ENCODE data around the gene ENTR1. TPM values are rescaled to one million over a fixed set of nuclear protein-coding genes. Genes with fewer than 3 reads are reported as not detected.
"Not testable (repeated sequence)": the region's sequence is repeated elsewhere in the genome, so short reads cannot be mapped to it uniquely, and the experiment has no call there.

Gene ENTR1
- total RNA-seq, 1 donor: 36.3 TPM

DNA sequence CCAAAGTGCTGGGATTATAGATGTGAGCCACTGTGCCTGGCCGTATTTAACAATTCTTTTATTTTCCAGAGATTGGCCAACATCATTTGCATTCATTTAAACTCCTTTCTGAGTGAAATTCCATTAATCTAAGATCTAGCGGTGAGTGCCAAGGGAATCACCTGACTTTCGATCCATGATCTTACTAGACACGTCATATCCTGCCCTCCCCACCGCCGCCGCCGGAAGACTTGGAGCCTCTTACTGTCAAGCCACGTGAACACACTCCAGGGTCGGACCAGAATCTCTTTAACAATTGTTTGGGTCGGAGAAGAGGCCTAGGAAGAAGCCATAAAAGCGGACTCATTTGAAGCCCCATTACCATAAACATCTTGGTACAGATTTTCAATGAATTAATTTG, 16.4 kb upstream of the ENTR1 start:
- TF ChIP-seq, protein P1, sequence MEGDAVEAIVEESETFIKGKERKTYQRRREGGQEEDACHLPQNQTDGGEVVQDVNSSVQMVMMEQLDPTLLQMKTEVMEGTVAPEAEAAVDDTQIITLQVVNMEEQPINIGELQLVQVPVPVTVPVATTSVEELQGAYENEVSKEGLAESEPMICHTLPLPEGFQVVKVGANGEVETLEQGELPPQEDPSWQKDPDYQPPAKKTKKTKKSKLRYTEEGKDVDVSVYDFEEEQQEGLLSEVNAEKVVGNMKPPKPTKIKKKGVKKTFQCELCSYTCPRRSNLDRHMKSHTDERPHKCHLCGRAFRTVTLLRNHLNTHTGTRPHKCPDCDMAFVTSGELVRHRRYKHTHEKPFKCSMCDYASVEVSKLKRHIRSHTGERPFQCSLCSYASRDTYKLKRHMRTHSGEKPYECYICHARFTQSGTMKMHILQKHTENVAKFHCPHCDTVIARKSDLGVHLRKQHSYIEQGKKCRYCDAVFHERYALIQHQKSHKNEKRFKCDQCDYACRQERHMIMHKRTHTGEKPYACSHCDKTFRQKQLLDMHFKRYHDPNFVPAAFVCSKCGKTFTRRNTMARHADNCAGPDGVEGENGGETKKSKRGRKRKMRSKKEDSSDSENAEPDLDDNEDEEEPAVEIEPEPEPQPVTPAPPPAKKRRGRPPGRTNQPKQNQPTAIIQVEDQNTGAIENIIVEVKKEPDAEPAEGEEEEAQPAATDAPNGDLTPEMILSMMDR (IDR thresholded peaks at IDR 0.05; ENCODE audit: insufficient read depth, low read length): no peak
- no peak overlapping the region for H3K4me3 ChIP-seq (ENCODE audit: low read depth, low read length)
- no peak for DNase-seq (ENCODE audit: low read depth)

DNA sequence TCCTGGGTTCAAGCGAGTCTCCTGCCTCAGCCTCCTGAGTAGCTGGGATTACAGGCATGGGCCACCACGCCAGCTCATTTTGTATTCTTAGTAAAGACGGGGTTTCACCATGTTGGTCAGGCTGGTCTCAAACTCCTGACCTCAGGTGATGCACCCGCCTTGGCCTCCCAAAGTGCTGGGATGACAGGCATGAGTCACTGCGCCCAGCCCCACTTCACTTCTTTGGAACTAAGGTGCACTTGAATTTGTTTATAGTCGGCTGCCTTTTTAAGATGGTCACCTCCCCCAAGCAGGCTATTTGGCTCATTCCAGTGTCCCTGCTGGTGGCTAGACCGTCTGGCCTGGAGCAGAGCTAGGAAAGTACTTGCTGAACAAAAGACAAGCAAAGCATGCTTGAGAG, 15.0 kb upstream of the ENTR1 start:
- not testable (repeated sequence) for DNase-seq (ENCODE audit: low read depth); H3K4me3 ChIP-seq (ENCODE audit: low read depth, low read length)

DNA sequence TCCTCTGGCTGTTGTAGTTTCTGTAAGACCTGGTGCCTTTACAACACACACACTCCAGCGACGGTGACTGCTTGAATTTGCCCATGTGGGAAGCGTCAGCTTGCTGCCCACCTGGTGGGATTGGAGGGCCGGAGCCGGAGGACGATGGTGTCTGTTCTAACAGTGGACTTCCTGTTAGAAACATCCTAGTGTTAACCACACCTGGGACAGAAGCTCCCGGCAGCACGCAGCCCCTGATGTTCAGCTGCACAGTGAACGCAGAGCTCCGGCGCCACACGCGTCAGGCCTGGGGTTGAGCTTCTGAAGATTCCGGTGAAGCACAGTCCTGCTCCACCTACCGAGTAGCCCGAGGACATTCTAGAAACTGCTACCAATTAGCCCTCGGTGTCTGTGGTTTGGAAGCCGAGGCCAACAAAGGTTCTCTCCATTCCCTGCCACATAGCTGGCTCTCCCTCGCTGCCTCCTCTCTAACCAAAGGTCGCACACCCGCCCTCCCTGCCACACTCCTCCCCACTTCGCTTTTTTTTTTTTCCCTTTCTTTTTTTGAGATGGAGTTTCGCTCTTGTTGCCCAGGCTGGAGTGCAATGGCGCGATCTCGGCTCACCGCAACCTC, 14.4 kb upstream of the ENTR1 start:
- no peak for DNase-seq (ENCODE audit: low read depth)
- TF ChIP-seq, protein P1 (IDR thresholded peaks at IDR 0.05; ENCODE audit: insufficient read depth, low read length): no peak
- no peak overlapping the region for H3K4me3 ChIP-seq (ENCODE audit: low read depth, low read length)

DNA sequence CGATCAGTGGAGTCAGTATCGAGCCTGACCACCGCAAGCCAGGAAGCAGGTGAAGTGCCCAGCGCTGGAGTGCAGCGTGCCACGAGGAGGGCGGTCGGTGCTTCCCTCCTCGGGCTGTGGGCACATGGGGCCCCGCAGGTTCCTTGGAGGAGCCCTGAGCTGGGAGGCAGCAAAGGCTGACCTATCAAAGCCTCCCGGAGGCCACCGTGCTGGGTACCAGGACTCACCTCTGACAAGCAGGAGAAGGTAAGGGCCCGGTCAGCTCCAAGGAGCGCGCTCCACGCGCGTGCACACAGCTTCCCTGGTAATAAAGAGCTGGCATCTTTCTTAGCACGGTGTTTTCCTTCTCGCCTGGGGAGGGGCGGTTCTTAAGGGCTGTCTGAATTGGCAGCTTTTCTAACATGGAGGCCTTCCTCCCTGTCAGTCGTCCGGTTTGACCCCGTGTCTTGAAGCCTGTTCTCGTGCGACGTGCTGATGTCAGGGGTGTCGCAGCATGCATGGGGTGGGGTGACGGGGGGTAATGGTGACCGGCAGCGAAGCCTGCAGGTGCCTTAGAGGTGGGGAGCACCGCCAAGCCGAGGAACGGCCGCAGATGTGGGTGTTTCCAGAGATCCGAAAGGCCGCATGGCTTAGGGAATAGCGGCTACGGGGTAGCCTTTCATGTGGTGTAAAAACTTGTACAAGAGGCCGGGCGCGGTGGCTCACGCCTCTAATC, 13.2 kb upstream of the ENTR1 start:
- no peak for DNase-seq (ENCODE audit: low read depth)
- TF ChIP-seq, protein P1 (IDR thresholded peaks at IDR 0.05; ENCODE audit: insufficient read depth, low read length): no peak
- no peak overlapping the region for H3K4me3 ChIP-seq (ENCODE audit: low read depth, low read length)

DNA sequence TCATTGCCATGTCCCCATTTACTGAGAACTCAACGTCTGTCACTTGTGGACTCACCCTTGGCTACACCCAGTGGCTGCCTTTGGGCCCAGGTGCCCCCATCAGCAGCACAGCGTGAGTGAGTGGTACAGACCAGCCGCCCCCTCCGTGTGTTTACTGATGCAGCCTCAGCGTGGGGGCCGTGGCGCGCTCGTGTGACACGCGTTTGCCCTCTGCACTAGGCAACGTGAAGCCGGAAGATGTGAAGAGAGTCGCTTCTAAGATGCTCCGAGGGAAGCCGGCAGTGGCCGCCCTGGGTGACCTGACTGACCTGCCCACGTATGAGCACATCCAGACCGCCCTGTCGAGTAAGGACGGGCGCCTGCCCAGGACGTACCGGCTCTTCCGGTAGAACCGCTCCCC, 12.5 kb upstream of the ENTR1 start:
- no peak overlapping the region for H3K4me3 ChIP-seq (ENCODE audit: low read depth, low read length)
- TF ChIP-seq, protein P1 (IDR thresholded peaks at IDR 0.05; ENCODE audit: insufficient read depth, low read length): no peak
- no peak for DNase-seq (ENCODE audit: low read depth)

DNA sequence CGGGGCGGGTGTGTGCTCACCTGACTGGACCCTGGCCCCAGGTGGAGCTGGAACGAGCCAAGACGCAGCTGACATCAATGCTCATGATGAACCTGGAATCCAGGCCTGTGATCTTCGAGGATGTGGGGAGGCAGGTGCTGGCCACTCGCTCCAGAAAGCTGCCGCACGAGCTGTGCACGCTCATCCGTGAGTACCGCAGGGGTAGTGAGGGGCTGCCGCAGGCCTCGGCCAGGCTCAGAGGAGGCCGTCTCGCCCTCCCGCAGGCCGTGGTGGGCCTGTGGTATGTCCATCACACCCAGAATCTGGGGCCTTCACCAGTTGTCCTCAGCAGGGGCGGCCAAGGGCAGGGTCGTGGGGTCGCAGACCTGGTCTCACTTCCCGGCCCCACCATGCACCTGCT, 11.4 kb upstream of the ENTR1 start:
- TF ChIP-seq, protein P1 (IDR thresholded peaks at IDR 0.05; ENCODE audit: insufficient read depth, low read length): no peak
- DNase-seq (ENCODE audit: low read depth): no peak
- H3K4me3 ChIP-seq (ENCODE audit: low read depth, low read length): no peak overlapping the region

DNA sequence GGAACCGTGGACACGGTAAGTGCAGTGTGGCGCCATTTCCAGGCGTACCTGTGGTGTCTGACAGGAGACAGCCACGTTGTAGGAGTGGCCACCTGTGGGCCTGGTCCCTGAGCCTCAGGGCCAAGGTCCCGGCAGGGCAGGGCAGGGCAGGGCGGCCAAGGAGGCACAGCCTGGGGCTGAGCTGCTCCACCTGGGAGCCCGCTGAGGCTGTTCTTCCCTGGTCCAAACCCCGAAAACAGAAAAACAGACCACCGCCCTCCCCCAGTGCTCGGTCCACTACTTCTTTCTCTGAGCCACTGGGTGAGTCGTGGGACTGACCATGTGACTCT, 8.6 kb upstream of the ENTR1 start:
- TF ChIP-seq, protein P1 (IDR thresholded peaks at IDR 0.05; ENCODE audit: insufficient read depth, low read length): no peak

More for the DNA sequence above, 8.6 kb upstream of the ENTR1 start:
- H3K4me3 ChIP-seq (ENCODE audit: low read depth, low read length): no peak overlapping the region
- no peak for DNase-seq (ENCODE audit: low read depth)

Data from fibroblast of the aortic adventitia (primary cell).